T-helper 22 cell (primary cell): ENCODE results near the gene PKP1.

Experiments used
- DNase-seq: peaks from one replicate; pipeline ENCODE4 v3.0.0-alpha.2; 2020; ENCODE audit warnings: low read depth

PKP1 gene

GRCh38 chr1:201328576-201328975 is 45.3 kb downstream of the PKP1 start:
- DNase-seq = no peak

- DNase-seq = no peak
Observed at GRCh38 chr1:201329286-201329685, 46.0 kb downstream of the PKP1 start.

- no peak for DNase-seq
Observed at GRCh38 chr1:201329801-201330200, 46.5 kb downstream of the PKP1 start.

- DNase-seq = no peak
Observed at GRCh38 chr1:201330541-201330940, 47.2 kb downstream of the PKP1 start.

GRCh38 chr1:201331166-201331565 is 47.9 kb downstream of the PKP1 start:
- DNase-seq = no peak

- no peak for DNase-seq
Observed at GRCh38 chr1:201332021-201332420, 48.7 kb downstream of the PKP1 start.

GRCh38 chr1:201332616-201333335 is 49.5 kb downstream of the PKP1 start:
- no peak for DNase-seq

- DNase-seq = no peak
Observed at GRCh38 chr1:201334325-201335173, 51.2 kb downstream of the PKP1 start.

GRCh38 chr1:201335174-201335870 is 52.0 kb downstream of the PKP1 start:
- DNase-seq = no peak

GRCh38 chr1:201335901-201336300 is 52.6 kb downstream of the PKP1 start:
- DNase-seq = no peak

GRCh38 chr1:201336711-201337450 is 53.6 kb downstream of the PKP1 start:
- no peak for DNase-seq

GRCh38 chr1:201341377-201341776 is 58.1 kb downstream of the PKP1 start:
- DNase-seq = no peak

- DNase-seq = no peak
Observed at GRCh38 chr1:201344206-201345080, 61.1 kb downstream of the PKP1 start.

- no peak for DNase-seq
Observed at GRCh38 chr1:201345081-201345355, 61.7 kb downstream of the PKP1 start.

GRCh38 chr1:201346337-201346939 is 63.1 kb downstream of the PKP1 start:
- DNase-seq = no peak

GRCh38 chr1:201346987-201347386 is 63.7 kb downstream of the PKP1 start:
- DNase-seq = no peak

GRCh38 chr1:201347498-201348210 is 64.3 kb downstream of the PKP1 start:
- no peak for DNase-seq

- no peak for DNase-seq
Observed at GRCh38 chr1:201348211-201348566, 64.9 kb downstream of the PKP1 start.

- DNase-seq = no peak
Observed at GRCh38 chr1:201349092-201349491, 65.8 kb downstream of the PKP1 start.

- DNase-seq = no peak
Observed at GRCh38 chr1:201350361-201350725, 67.0 kb downstream of the PKP1 start.
